Spleen (tissue), 11 donors: Measurements from ENCODE around the gene CCDC50. TPM values are rescaled to one million over a fixed set of nuclear protein-coding genes. Genes with fewer than 3 reads are reported as not detected.

Experiments used
- DNase-seq: peaks from one replicate; pipeline ENCODE4 v3.0.0-alpha.2; 2020
- H3K27ac ChIP-seq, 8 donors: fragments of 200-600 bp; sonication (generic) in 7 of 8; 1 replicate in 4 of 8; 2 replicates in 4 of 8; pipeline versions ENCODE4 v1.5.0 to v1.8.0; 2016 to 2021; ENCODE audit warnings: inconsistent platforms in 4 of 8, mild to moderate bottlenecking in 4 of 8, moderate library complexity in 1 of 8
- H3K27me3 ChIP-seq, 7 donors: fragments of 200-600 bp; sonication (generic) in 6 of 7; replicated peaks in 1 of 7; 1 replicate in 4 of 7; 2 replicates in 3 of 7; pipeline versions ENCODE4 v1.5.0 to v1.8.0; 2016 to 2021; ENCODE audit warnings: inconsistent platforms in 3 of 7, mild to moderate bottlenecking in 1 of 7
- H3K36me3 ChIP-seq, 6 donors: fragments of 200-600 bp; sonication (generic) in 5 of 6; 1 replicate in 4 of 6; 2 replicates in 2 of 6; pipeline versions ENCODE4 v1.5.0 to v1.8.0; 2016 to 2021; ENCODE audit warnings: inconsistent platforms in 2 of 6
- H3K4me1 ChIP-seq, 6 donors: fragments of 200-600 bp; sonication (generic) in 5 of 6; 1 replicate in 3 of 6; 2 replicates in 3 of 6; pipeline versions ENCODE4 v1.5.0 to v1.8.0; 2016 to 2021; ENCODE audit warnings: inconsistent platforms in 3 of 6
- H3K4me3 ChIP-seq, 8 donors: fragments of 200-600 bp; sonication (generic) in 7 of 8; 1 replicate in 4 of 8; 2 replicates in 4 of 8; pipeline versions ENCODE4 v1.5.0 to v1.8.0; 2016 to 2021; ENCODE audit warnings: inconsistent platforms in 4 of 8, mild to moderate bottlenecking in 4 of 8, moderate library complexity in 2 of 8
- H3K9me3 ChIP-seq, 8 donors: fragments of 200-600 bp; sonication (generic) in 7 of 8; 1 replicate in 4 of 8; 2 replicates in 4 of 8; pipeline versions ENCODE4 v1.5.0 to v1.8.0; 2016 to 2021; ENCODE audit warnings: inconsistent platforms in 4 of 8
- POLR2A ChIP-seq, 3 donors: fragments of 450-650 bp; IDR thresholded peaks; one replicate each; pipeline ENCODE4 v1.5.1; 2017; ENCODE audit warnings: antibody characterized with exemption in 3 of 3, mild to moderate bottlenecking in 1 of 3
- POLR2AphosphoS5 ChIP-seq, 3 donors: sonication (generic); formaldehyde crosslinking; IDR thresholded peaks; one replicate each; pipeline ENCODE4 v1.5.1; 2017; ENCODE audit warnings: antibody characterized with exemption in 3 of 3
- WGBS, 5 donors: extraction: QIAGEN DNeasy Blood & Tissue Kit in 3 of 5; methylation state at CpG; one replicate each; pipeline versions ENCODE4 v1.1.5 to v1.1.7; 2013 to 2018; 5-methylcytosine and 5-hydroxymethylcytosine counted together
- intact Hi-C: fragments of 100-400 bp; cut with DNase I; formaldehyde crosslinking; loops from one replicate; pipeline ENCODE4 v1.15.0; 2023; ENCODE audit warnings: low total_unique reads
- polyA plus RNA-seq, 3 donors: library from polyadenylated mRNA; stranded (reverse); fragments of 200-250 nt; gene quantifications; one replicate each; pipeline ENCODE4 v1.2.1, GENCODE V29; 2013
- total RNA-seq, 7 donors: library from RNA; depleted of rRNA in 3 of 7; stranded (reverse); fragments of >200 nt in 3 of 7; fragmentation: NEBNext Ultra II Directional in 4 of 7; extraction: Animal tissue kit (Norgen Biotek cat#: 25700) in 4 of 7; gene quantifications; one replicate each; pipeline versions ENCODE4 v1.1.0 to v1.2.1, GENCODE V29; 2016 to 2021
- TF ChIP-seq, protein P1 (sequence below), 11 experiments: fragments of 200-600 bp in 7 of 11; fragments of 450-650 bp in 4 of 11; sonication (generic) in 4 of 11; IDR thresholded peaks in 8 of 11; conservative IDR thresholded peaks in 3 of 11; 1 replicate in 7 of 11; 2 replicates in 4 of 11; pipeline versions ENCODE4 v1.4.0 to v1.8.0; 2016 to 2021; ENCODE audit warnings: antibody characterized with exemption in 11 of 11, inconsistent platforms in 4 of 11, mild to moderate bottlenecking in 1 of 11
- donor health status: healthy with polysubstance abuse.
- donor health status: DM: no; HTN: no; CAD: no; lungs with moderate emphysema.
- donor health status: DM: no; HTN: no; CAD: no.
- donor health status: Bipolar disorder and iron deficiency.
- donor health status: healthy.
- donor health status: DM: no; HTN: no; CAD: no.
- donor health status: DM: yes; HTN: yes; CAD: no.

CCDC50 gene
- total and polyA plus RNA-seq, 10 donors: 42.5 to 167 (median 110) TPM

DNA sequence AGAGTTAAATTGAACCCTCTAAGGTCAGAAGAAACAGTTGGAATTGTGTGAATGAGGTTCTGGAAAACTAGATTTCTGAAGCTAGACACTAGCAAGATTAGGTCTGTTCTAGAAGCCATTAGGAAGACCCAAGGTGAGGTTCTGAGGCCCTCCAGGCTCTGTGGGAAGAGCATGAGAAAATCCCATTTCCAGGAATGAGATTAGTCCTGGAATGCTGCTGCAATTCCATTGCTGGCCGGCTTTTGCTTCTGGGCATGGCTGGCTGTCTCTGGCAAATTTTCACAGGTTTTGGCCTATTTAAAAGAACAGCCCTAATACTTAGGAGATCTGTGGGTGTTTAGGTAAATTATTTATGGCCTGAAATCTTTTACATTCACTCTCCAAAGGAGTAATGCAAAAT, 104.8 kb downstream of the CCDC50 start:
- Histone ChIP-seq H3K4me3 (no peak overlapping the region), H3K27me3 (no peaks in the 10 kb centered on the region), H3K9me3 (peaks cover 0 to 7% (median 2%) of the 10 kb centered on the region in 8 donors), H3K36me3 (no peaks in the 10 kb centered on the region), H3K4me1 (no peaks in the 10 kb centered on the region), H3K27ac (no peak overlapping the region)
- no peak for DNase-seq
- WGBS, 5 donors: 77 to 100% (median 90%) methylated on average over 1 of the region's 1 CpG
- intact Hi-C loops: no loop called here
- no peak for TF ChIP-seq POLR2AphosphoS5 (IDR thresholded peaks at IDR 0.05)
- no peak for TF ChIP-seq POLR2A (IDR thresholded peaks at IDR 0.05)
- TF ChIP-seq, protein P1, sequence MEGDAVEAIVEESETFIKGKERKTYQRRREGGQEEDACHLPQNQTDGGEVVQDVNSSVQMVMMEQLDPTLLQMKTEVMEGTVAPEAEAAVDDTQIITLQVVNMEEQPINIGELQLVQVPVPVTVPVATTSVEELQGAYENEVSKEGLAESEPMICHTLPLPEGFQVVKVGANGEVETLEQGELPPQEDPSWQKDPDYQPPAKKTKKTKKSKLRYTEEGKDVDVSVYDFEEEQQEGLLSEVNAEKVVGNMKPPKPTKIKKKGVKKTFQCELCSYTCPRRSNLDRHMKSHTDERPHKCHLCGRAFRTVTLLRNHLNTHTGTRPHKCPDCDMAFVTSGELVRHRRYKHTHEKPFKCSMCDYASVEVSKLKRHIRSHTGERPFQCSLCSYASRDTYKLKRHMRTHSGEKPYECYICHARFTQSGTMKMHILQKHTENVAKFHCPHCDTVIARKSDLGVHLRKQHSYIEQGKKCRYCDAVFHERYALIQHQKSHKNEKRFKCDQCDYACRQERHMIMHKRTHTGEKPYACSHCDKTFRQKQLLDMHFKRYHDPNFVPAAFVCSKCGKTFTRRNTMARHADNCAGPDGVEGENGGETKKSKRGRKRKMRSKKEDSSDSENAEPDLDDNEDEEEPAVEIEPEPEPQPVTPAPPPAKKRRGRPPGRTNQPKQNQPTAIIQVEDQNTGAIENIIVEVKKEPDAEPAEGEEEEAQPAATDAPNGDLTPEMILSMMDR (IDR thresholded peaks at IDR 0.05 in 8 of 11, conservative IDR thresholded peaks at IDR 0.05 in 3 of 11): no peak

DNA sequence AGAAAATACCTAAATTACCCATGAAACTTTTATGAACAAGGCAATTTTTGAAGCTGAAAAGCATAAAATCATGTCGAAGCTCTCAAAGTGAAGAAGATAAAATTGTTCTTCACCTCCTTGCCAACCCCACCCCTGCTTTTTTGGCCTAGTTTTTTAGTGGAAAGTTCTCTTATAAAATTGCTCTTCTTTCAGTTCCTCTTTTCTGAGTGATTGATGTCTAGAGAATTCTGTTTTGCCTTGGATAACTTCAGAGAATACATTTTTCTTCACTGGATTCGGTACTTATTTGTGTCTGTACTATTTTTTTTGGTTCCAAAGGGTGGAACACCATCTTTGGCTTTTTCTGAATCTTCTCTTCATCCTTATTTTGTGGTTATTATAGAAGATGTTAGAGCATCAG, 106.8 kb downstream of the CCDC50 start:
- Histone ChIP-seq H3K27me3 (no peaks in the 10 kb centered on the region), H3K9me3 (peaks cover 0 to 12% (median 8%) of the 10 kb centered on the region in 8 donors), H3K4me3 (no peak overlapping the region), H3K4me1 (no peaks in the 10 kb centered on the region), H3K27ac (no peak overlapping the region), H3K36me3 (no peaks in the 10 kb centered on the region)
- no peak for TF ChIP-seq POLR2A (IDR thresholded peaks at IDR 0.05)
- no peak for TF ChIP-seq POLR2AphosphoS5 (IDR thresholded peaks at IDR 0.05)
- TF ChIP-seq, protein P1 (IDR thresholded peaks at IDR 0.05 in 8 of 11, conservative IDR thresholded peaks at IDR 0.05 in 3 of 11): no peak
- 41 to 53% (median 49%) methylated on average over 2 of the region's 2 CpGs for WGBS, 5 donors
- DNase-seq: no peak
- intact Hi-C loops: no loop called here

DNA sequence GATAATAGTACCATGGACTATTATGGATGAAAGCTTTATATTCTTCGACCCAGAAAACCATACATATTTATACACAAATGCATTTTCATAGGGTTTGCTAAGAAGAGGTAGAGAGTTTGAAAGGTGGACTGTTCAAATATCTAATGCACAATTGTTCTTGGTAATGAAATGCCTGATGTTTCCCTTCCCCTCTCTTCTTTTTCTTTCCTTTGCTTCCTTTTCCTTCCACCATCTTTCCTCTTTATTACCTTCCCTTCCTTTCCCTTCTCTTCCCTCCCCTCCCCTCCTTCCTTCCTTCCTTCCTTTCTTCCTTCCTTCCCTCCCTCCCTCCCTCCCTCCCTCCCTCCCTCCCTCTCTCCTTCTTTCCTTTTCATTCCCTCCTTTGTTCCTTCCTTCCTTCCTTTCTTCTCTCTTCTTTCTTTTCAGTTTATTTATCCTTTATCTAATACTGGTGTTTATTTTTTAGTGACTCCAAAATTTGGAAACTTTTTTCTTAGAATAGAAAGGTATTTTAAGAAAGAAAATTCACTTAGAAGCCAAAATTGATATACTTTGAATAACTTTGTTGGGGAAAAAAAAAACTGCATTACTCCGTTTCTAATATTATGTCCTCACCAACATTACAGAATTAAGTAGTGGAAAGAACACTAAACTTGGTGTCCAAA, 109.1 kb downstream of the CCDC50 start:
- intact Hi-C loops: no loop called here
- Histone ChIP-seq H3K27me3 (no peaks in the 10 kb centered on the region), H3K9me3 (peaks cover 0 to 7% (median 3%) of the 10 kb centered on the region in 8 donors), H3K36me3 (no peaks in the 10 kb centered on the region), H3K4me1 (no peaks in the 10 kb centered on the region), H3K27ac (no peak overlapping the region), H3K4me3 (no peak overlapping the region)
- no peak for DNase-seq
- 77 to 90% (median 80%) methylated on average over 2 of the region's 2 CpGs for WGBS, 5 donors
- TF ChIP-seq POLR2AphosphoS5 (IDR thresholded peaks at IDR 0.05): no peak
- TF ChIP-seq, protein P1 (IDR thresholded peaks at IDR 0.05 in 8 of 11, conservative IDR thresholded peaks at IDR 0.05 in 3 of 11): no peak
- TF ChIP-seq POLR2A (IDR thresholded peaks at IDR 0.05): no peak

DNA sequence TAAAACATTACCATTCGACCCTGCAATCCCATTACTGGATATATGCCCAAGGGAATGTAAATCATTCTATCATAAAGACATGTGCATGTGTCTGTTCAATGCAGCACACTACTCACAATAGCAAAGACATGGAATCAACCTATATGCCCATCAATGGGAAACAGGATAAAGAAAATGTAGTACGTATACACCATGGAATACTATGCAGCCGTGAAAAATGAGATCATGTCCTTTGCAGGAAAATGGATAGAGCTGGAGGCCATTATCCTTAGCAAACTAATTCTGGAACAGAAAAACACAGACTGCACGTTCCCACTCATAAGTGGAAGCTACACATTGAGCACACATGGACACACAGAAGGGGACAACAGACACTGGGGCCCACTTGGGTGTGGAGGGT, 111.3 kb downstream of the CCDC50 start:
- TF ChIP-seq, protein P1 (IDR thresholded peaks at IDR 0.05 in 8 of 11, conservative IDR thresholded peaks at IDR 0.05 in 3 of 11): no peak
- TF ChIP-seq POLR2AphosphoS5 (IDR thresholded peaks at IDR 0.05): no peak
- 78 to 89% (median 86%) methylated on average over 4 of the region's 4 CpGs for WGBS, 5 donors
- H3K4me3 ChIP-seq: no peak overlapping the region
- intact Hi-C loops: no loop called here
- no peaks in the 10 kb centered on the region for H3K4me1 ChIP-seq
- no peaks in the 10 kb centered on the region for H3K36me3 ChIP-seq
- H3K9me3 ChIP-seq: peaks cover 0 to 7% (median 3%) of the 10 kb centered on the region in 8 donors
- H3K27me3 ChIP-seq: no peaks in the 10 kb centered on the region
- no peak for DNase-seq
- no peak overlapping the region for H3K27ac ChIP-seq
